Tongue (tissue), 3 donors: Measurements from ENCODE around the gene PTP4A1. TPM values are rescaled to one million over a fixed set of nuclear protein-coding genes. Genes with fewer than 3 reads are reported as not detected.
A peak's percentile ranks its signal among the peaks of the same experiment; 100 is the strongest.
"Not testable (repeated sequence)": the region's sequence is repeated elsewhere in the genome, so short reads cannot be mapped to it uniquely, and the experiment has no call there.

Source experiments
- DNase-seq: peaks from one replicate; pipeline ENCODE4 v3.0.0-alpha.2; 2015
- small RNA-seq: library from RNA; depleted of rRNA; stranded (forward); fragments of <200 nt; gene quantifications from one replicate; pipeline ENCODE3, GENCODE V24; 2014; ENCODE audit warnings: low replicate concordance
- total RNA-seq: library from RNA; depleted of rRNA; stranded (reverse); fragments of >200 nt; gene quantifications from one replicate; pipeline ENCODE4 v1.2.3, GENCODE V29; 2014

The PTP4A1 gene
- total RNA-seq, 1 donor from 2014 or later: 41.2 TPM

- DNase-seq: no peak
Observed at GRCh38 chr6:63582579-63583231, 10.4 kb downstream of the PTP4A1 start.

DNA sequence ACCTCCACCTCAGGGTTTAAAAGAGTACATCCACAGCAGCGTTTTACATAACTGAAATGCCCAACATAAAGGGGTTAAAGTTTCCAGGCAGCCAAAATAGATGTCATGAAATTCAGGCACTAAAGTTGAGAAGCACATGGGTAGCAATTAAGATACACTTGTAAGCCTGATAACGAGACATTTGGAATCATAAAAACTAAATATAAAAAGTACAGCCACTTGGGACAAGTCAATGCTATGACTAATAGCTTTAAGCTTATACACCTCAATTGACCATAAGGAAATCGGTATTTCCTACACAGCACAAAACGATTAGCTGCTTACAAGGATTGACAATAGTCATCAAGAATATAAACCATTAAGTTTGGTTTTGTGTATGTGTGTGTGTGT, 11.8 kb downstream of the PTP4A1 start:
- no peak for DNase-seq

GRCh38 chr6:63584566-63584965, 12.3 kb downstream of the PTP4A1 start:
- no peak for DNase-seq

- not testable (repeated sequence) for DNase-seq
Observed at GRCh38 chr6:63585652-63586051, 13.4 kb downstream of the PTP4A1 start.

DNA sequence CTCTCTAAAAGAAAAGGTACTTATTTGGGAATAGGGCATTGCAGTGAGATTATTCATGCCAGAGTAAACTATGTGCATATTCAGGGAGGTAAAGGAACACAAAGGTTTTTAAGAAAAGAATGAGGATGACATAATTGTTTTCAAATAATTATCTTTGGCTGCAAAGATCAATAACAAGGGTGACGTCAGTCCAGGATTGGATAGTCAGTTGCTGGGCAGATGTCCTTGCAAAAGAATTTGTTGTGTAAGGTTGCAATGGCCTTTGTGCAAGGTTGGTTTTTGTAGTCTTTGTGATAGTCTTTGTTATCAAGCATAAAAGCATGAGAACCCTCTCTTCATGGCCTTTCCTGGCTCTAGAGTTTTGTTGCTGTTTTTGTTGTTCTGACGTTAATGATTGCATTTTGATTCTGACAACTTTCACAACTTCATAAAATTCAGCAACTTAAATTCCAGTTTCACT, 17.7 kb downstream of the PTP4A1 start:
- no peak for DNase-seq

DNA sequence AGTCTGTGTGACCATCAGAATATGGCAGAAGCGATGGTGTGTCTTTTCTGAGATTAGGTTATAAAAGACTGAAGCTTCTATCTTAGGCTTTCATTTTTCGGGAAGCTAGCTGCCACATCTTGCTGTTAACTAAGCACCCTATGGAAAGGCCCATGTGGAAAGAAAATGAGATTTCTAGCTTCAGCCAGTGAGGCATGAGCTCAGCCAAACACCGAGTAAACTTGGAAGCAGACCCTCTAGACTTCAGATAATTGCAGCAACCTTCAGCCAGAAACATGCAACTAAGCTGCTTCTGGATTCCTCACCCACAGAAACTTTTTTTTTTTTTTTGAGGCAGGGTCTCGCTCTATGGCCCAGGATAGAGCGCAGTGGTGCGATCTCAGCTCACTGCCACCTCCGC, 20.6 kb downstream of the PTP4A1 start:
- DNase-seq: no peak

DNA sequence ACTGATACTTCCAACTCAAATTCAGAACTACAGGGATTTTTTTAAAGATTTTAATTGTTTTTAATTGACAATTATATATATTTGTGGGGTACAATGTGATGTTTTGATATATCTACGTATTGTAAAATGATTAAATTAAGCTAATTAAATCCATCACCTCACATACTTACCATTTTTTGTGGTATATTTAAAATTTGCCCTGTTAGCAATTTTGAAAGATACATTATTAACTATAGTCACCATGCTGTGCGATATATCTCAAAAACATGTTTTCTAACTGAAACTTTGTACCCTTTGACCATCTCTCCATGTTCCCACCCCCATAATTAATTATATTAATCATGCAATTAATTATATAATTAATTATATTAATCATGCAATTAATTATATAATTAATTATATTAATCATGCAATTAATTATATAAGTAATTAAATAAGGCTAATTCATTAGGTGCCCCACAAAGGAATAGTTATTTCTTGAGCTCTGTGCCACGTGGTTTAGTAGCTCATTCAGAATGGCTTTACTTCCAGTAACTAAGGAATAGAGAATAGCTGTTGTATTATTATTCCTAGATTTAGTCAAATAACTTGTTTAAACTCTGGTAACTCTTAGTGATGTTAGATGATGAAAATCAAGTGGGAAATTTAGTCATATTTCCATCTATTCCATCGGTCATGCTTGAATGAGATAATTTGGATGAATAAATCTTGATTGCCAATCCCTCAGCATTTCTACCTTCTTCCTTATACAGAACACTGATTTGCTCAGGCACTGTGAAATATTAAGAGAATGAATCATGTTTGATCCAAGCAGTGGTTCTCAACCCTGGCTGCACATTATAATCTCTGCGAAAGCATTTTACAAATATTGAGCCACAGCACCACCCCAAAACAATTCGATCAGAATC, 25.1 kb downstream of the PTP4A1 start:
- peak; percentile 2 for DNase-seq

GRCh38 chr6:63598049-63599036, 26.1 kb downstream of the PTP4A1 start:
- peak; percentile 86 for DNase-seq

- no peak for DNase-seq
Observed at GRCh38 chr6:63599243-63599642, 27.0 kb downstream of the PTP4A1 start.

DNA sequence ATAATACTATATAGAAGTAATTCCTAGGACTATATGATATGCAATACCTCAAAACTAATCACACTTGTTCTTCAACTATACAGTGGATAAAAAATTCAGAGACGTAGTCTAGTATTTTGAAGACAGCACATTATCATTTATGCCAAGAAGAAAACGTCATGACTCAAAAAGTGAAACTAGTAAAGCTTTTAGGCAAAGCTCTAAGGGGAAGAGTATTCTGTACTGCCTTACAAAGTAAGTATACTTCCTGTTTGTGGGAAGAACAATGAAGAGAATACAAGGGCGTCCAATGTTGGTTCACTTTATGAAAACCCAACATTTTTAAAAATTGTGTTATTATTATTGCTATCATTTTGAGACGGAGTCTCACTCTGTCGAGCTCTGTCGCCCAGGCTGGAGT, 27.9 kb downstream of the PTP4A1 start:
- DNase-seq: no peak

- DNase-seq: no peak
Observed at GRCh38 chr6:63609231-63609630, 37.0 kb downstream of the PTP4A1 start.

- no peak for DNase-seq
Observed at GRCh38 chr6:63610944-63611343, 38.7 kb downstream of the PTP4A1 start.

GRCh38 chr6:63611560-63611959, 39.3 kb downstream of the PTP4A1 start:
- no peak for DNase-seq

DNA sequence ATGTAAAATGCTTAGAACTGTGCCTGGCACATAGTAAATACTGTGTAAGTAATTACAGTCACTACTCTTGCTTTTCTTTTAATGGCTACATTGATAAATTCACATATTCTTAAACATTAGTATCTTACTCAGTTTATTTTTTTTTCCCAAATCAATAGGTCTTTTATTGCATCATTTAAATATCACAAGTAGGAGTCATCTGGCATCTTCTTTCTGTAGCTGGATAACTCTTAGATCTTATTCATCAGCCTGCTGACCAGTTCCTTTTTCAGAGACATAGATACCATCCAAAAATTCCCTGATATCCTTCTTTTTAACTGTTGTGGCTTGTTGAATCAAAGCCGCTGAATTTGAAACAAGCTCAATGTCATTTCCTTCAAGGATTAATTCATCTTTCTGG, 43.3 kb downstream of the PTP4A1 start:
- DNase-seq: no peak

Small RNA genes lying within 50 kb of the gene (small RNA-seq; reads per million reads assigned to genes)
- gene AL513043.1: not detected

Other genes with a start within 250 kb of the PTP4A1 start
- 90.7 TPM for gene PHF3, start 63.3 kb downstream of the PTP4A1 start, total RNA-seq